ENCODE data around the gene SUPT5H. TPM values are rescaled to one million over a fixed set of nuclear protein-coding genes. Genes with fewer than 3 reads are reported as not detected.

Gene SUPT5H
- total RNA-seq, 1 donor from 2014 or later: 106 TPM

DNA sequence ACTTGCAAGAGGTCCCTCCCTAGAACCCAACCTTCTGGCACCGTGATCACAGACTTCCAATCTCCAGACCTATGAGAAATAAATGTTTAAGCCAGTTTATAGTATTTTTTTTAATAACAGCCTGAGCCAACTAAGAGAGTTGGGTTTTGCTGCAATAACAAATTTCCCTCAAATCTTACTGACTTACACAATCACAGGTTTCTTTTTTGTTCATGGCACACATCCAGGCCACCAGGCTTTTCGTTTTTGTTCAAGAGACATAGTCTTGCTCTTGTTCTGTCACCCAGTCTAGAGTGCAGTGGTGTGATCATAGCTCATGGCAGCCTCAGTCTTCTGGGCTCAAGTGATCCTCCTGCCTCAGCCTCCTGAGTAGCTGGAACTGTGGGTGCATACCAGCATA is 67.6 kb downstream of the SUPT5H start:
- no peak for TF ChIP-seq CTCF (IDR thresholded peaks at IDR 0.05)
- no peak for DNase-seq (ENCODE audit: low spot score)
- H3K27me3 Mint-ChIP-seq (ENCODE audit: low read depth): peaks cover 38% of the 10 kb centered on the region

GRCh38 chr19:39514840-39515550 is 69.6 kb downstream of the SUPT5H start, which contains the start of gene SELENOV:
Gene SELENOV (plus strand): TSS chr19:39515139. CDS start chr19:39515213, 74 bp downstream.
- TF ChIP-seq CTCF (IDR thresholded peaks at IDR 0.05): peak; percentile 29
- Mint-ChIP-seq H3K27ac (ENCODE audit: unreplicated experiment) (peak within 1 kb of the TSS; percentile 49), H3K9me3 (ENCODE audit: low read depth) (no peaks in the 10 kb centered on the region), H3K4me3 (ENCODE audit: unreplicated experiment) (peak within 1 kb of the TSS; percentile 58), H3K36me3 (ENCODE audit: low read depth) (peaks cover 5% of the 10 kb centered on the region), H3K4me1 (ENCODE audit: low read depth) (peaks cover 14% of the 10 kb centered on the region), H3K27me3 (ENCODE audit: low read depth) (peaks cover 41% of the 10 kb centered on the region)
- peak; percentile 54 for DNase-seq (ENCODE audit: low spot score)

More for the DNA sequence above, 67.6 kb downstream of the SUPT5H start:
- no peaks in the 10 kb centered on the region for H3K9me3 Mint-ChIP-seq (ENCODE audit: low read depth)
- H3K36me3 Mint-ChIP-seq (ENCODE audit: low read depth): peaks cover 5% of the 10 kb centered on the region
- H3K27ac Mint-ChIP-seq (ENCODE audit: unreplicated experiment): no peak overlapping the region
- peaks cover 16% of the 10 kb centered on the region for H3K4me1 Mint-ChIP-seq (ENCODE audit: low read depth)
- H3K4me3 Mint-ChIP-seq (ENCODE audit: unreplicated experiment): no peak overlapping the region

DNA sequence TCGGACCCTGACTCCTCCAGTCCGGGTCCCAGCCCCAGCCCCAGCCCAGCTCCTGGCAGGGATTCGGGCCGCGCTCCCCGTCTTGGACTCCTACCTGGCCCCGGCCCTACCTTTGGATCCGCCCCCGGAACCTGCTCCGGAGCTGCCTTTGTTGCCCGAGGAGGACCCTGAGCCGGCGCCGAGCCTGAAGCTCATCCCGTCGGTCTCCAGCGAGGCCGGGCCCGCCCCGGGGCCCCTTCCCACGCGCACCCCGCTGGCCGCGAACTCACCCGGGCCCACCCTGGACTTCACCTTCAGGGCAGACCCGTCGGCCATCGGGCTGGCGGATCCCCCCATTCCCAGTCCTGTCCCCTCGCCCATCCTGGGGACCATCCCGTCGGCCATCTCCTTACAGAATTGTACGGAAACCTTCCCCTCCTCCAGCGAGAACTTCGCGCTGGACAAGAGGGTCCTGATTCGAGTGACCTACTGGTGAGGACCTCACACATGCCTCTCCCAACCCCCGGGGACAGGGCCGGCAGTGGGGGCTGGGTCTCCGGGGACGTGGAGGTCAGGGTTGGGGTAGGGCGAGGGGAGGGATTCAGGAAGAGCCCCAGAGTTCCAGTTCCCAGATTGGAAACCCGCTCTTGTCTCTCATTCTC is 70.3 kb downstream of the SUPT5H start:
- Mint-ChIP-seq H3K9me3 (ENCODE audit: low read depth) (no peaks in the 10 kb centered on the region), H3K27me3 (ENCODE audit: low read depth) (peaks cover 41% of the 10 kb centered on the region), H3K27ac (ENCODE audit: unreplicated experiment) (peak overlapping the region; percentile 49), H3K36me3 (ENCODE audit: low read depth) (peaks cover 5% of the 10 kb centered on the region), H3K4me1 (ENCODE audit: low read depth) (peaks cover 14% of the 10 kb centered on the region), H3K4me3 (ENCODE audit: unreplicated experiment) (peak overlapping the region; percentile 58)
- TF ChIP-seq CTCF (IDR thresholded peaks at IDR 0.05): no peak
- peak; percentile 90 for DNase-seq (ENCODE audit: low spot score)

DNA sequence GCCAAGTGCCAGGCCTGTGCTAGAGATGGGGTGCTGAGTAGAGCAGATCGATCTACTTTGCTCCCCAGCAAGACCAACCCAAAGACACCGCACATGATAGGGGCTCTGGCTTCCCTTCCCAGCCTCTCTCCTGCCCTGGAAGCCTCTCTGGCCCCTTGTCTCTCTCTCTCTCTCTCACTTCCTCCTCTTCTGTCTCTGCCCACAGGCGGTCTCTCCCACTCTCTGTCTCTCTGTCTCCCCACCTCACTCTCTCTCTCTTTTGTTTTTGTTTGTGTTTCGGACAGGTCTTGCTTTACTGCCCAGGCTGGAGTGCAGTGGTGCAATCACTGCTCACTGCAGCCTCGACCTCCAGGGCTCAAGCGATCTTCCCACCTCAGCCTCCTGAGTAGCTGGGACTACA is 70.9 kb downstream of the SUPT5H start:
- H3K36me3 Mint-ChIP-seq (ENCODE audit: low read depth): peaks cover 5% of the 10 kb centered on the region
- TF ChIP-seq CTCF (IDR thresholded peaks at IDR 0.05): no peak
- H3K4me3 Mint-ChIP-seq (ENCODE audit: unreplicated experiment): peak overlapping the region; percentile 6
- H3K27me3 Mint-ChIP-seq (ENCODE audit: low read depth): peaks cover 41% of the 10 kb centered on the region
- no peak overlapping the region for H3K27ac Mint-ChIP-seq (ENCODE audit: unreplicated experiment)
- no peaks in the 10 kb centered on the region for H3K9me3 Mint-ChIP-seq (ENCODE audit: low read depth)
- peak; percentile 17 for DNase-seq (ENCODE audit: low spot score)
- H3K4me1 Mint-ChIP-seq (ENCODE audit: low read depth): peaks cover 14% of the 10 kb centered on the region

DNA sequence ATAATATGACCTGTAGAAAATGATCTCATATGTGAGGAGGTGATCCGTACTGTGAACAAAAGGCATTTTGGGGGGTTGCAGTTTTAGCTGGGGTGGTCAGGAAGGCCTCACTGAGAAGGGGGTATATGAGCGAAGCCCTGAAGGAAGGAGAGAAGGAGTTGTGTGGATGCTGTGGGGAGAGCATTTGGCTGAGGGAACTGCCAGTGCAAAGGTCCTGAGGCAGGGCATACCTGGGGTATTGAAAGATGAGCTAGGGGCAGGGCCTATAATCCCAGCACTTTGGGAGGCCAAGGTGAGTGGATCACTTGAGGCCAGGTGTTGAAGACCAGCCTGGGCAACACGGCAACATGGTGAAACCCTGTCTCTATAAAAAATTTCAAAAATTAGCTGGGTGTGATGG is 72.0 kb downstream of the SUPT5H start:
- Mint-ChIP-seq H3K9me3 (ENCODE audit: low read depth) (no peaks in the 10 kb centered on the region), H3K4me1 (ENCODE audit: low read depth) (peaks cover 14% of the 10 kb centered on the region), H3K27ac (ENCODE audit: unreplicated experiment) (no peak overlapping the region), H3K36me3 (ENCODE audit: low read depth) (peaks cover 5% of the 10 kb centered on the region), H3K27me3 (ENCODE audit: low read depth) (peaks cover 39% of the 10 kb centered on the region), H3K4me3 (ENCODE audit: unreplicated experiment) (no peak overlapping the region)
- no peak for TF ChIP-seq CTCF (IDR thresholded peaks at IDR 0.05)
- no peak for DNase-seq (ENCODE audit: low spot score)

Data from chondrocyte (in vitro differentiated cells).